Uterine smooth muscle cell (primary cell): ENCODE results near the gene RCAN3. TPM values are rescaled to one million over a fixed set of nuclear protein-coding genes. Genes with fewer than 3 reads are reported as not detected.

Source experiments
- total RNA-seq: library from RNA; depleted of rRNA; stranded (reverse); fragments of >200 nt; gene quantifications from 2 replicates; pipeline ENCODE4 v1.2.3, GENCODE V29; 2014

Gene RCAN3
- total RNA-seq, result 4.4 and 5.2 TPM in 2 replicates

DNA sequence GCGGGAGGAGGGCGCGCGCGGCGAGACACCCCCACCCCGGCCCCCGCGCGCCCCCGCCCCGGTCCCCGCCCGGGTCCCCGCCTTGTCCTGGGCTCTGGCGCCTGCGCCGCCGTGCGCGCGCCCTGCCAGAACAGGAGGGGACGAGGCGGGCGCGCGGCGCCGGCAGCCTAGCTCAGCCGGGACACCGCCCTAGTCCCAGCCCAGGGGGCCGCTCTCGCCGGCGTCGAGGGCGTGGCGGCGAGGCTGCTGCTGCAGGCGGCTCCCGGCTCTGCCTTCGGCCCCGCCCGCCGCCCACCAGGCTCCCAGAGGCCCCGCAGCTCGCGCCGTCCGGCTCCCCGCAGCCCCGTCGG is at the start of gene RCAN3:
RCAN3 (plus strand) TSS at position 128 of the 350 bp plus-strand sequence. CDS start 11,537 bp downstream, outside the sequence.

DNA sequence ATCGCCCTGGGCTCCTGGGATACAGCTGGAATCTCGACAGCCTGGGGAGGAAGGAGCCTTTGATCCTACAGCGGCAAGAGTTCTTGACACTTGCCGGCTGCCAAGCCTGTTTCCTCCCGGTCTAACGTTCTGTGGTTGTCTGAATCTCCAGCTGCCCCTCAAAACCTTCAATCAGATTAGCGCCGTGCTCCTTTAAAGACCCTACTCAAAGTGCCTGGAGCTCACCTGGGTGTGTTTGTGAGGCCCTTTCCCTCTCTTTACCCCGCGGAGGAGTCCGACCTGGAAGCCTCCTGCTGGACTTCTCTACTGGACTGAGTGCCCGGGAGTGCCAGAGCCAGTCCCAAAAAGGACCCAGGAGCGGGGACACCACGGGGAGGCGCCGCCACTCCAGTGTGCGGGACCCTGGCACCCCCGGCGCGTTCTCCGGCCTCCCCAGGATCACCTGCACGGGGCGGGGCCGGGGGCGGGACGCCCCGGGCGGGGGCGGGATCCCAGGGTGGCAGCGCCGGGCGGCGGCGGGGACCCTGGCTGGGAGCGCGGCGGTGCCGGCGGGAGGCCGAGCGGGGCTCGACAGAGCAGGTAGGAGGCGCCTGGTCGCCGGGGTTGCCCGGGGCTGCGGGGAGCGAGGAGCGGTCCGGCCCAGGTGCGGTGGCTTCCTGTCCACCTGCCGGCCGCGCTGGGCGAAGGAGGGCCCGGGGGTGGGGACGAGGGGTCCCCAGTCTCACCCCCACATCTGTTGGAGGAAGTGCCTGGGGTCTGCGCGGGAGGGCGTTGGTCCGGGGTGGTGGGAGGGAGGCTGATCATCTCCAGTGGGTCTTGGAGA is 53.2 kb downstream of the RCAN3 start, which contains the start of gene NCMAP:
NCMAP (plus strand) TSS at position 497 of the 823 bp plus-strand sequence. CDS start 39,344 bp downstream, outside the sequence.

Other genes with a start within 250 kb of the RCAN3 start
- not detected in 2 replicates for gene GRHL3, start 183.5 kb upstream of the RCAN3 start, total RNA-seq
- gene STPG1, start 89.1 kb upstream of the RCAN3 start, total RNA-seq, result 4.6 and 7.0 TPM in 2 replicates
- gene NIPAL3, start 87.0 kb upstream of the RCAN3 start, total RNA-seq, result 30.4 and 42.6 TPM in 2 replicates
- gene NCMAP, start 53.3 kb downstream of the RCAN3 start, total RNA-seq, result not detected in 2 replicates
- 40.9 and 50.1 TPM in 2 replicates for gene SRRM1, start 140.5 kb downstream of the RCAN3 start, total RNA-seq
- 311 and 449 TPM in 2 replicates for gene CLIC4, start 242.6 kb downstream of the RCAN3 start, total RNA-seq